ENCODE results near the gene RAB27B.

Gene RAB27B

DNA sequence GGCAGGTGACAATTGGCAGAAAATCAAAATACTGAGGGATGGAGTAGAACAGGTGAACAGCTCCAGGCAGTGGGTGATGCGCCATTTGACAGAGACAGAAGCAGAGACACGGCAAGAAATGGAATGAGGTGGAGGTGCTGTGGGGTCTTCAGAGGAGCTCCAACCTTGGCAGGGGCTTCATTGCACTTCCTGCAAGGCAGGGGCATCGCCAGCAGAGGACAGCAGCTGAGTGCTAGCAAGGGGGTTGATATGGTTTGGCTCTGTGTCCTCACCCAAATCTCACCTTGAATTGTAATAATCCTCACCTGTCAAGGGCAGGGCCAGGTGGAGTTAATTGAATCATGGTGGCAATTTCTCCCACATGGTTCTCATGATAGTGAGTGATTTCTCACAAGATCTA, 88.2 kb downstream of the RAB27B start:
- DNase-seq: no peak

DNA sequence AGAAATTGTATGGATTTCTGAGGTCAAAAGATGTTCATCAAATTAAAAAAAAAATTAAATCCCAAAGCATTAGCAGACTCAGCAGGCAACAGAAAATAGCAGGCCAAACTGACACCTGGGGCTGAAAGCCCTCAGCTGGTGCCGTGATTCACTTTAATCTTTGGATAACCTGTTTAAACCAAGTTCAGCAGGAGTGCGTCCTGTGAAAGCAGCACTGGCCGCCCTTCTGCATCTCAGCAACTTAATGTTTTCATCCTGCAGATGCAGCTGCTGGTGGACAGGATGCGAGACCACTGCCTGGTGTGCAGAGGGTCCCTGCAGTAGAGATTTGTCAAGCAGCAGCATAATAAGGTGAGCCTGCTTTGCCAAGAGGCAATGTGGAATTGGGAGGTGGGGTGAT, 89.8 kb downstream of the RAB27B start:
- DNase-seq: no peak

DNA sequence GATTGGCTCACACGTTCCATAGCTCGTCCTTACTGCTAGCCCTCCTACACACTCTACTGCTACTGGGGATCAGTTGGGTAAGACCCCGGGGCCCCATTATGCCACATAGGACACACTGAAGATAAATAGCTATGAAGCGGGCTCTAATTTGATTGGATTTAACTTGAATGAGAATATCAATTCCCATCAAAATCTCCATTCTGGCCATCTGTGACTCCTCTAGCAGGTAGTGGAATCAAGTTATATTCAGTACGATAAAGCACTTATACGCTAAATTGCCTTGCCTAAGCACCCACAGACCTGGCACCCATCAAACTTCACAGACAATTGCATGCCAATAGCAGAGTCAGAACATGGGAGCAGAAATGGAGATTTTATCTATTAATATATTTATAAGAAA, 91.1 kb downstream of the RAB27B start:
- no peak for DNase-seq

DNA sequence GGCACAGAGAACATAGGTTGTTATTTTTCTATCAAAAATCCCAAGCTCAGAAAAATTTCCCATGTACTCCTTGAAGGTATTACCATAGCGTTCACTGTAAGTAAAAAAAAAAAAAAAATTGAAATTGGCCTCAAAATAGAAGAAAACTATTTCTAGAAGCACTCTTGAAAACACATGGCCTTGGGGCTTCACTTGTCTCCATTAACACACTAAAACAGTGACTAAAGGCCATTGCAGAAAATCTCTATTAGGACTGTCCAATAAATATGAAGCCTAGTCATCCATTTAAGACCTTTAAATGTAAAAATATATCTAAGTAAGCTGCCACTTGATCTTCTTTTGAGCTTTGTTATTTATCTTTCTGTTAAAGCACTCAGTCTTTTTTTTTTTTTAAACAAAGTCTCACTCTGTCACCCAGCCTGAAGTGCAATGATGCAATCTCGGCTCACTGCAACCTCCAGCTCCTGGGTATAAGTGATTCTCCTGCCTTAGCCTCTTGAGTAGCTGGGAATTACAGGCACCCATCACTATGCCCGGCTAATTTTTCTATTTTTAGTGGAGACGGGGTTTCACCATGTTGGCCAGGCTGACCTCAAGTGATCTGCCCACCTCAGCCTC, 95.2 kb downstream of the RAB27B start:
- no peak for DNase-seq

DNA sequence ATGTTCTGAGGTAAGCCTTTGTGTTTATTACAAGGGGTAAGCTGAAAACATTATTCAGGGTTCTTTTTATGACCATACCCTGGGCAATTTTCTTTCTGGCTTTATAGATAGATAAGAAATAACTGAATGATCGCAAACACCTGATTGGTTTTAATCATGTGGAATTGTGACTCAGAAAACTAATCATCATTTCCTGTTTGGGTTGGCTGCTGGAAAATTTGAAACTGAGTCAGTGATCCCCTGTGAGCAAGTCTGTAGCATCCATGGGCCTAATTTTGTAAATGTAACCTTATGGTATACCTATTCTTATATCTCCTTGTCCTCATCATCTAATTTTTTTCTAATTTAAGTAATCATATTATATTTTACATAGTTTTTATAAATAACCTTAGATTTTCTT, 96.7 kb downstream of the RAB27B start:
- no peak for DNase-seq

DNA sequence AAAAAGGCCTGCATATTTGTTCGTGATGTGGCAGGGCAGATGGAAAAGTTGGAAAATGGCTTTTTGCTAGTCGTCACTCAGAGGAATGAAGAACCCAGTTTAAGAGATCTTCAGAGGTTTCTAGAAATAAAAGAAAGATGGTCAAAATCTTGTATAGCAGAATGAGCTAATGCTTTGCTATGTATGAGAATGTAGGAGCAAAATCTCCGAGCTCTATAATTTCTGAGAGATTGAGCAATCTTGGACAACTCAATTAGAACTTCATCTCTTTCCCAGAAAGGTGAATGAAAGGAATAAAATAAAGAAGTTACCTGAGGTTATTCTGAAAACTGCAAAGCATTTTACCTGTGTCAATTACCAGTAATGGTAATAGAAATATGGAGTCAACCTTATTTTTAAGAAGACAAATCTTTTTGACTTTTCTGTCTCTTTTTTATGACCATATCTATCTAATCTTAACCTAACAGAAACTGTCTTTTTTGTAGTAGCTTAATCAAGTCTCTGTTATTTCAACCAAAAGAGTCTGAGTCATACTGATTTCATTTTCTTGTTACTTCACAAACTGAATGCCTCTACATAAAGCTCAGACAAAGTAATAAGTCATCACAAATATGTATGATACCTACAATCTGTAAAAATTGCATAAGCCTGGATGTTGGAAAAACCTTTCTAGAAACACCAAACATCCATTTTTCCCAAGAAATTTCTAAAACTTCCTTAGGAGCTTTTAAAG, 98.5 kb downstream of the RAB27B start:
- no peak for DNase-seq

DNA sequence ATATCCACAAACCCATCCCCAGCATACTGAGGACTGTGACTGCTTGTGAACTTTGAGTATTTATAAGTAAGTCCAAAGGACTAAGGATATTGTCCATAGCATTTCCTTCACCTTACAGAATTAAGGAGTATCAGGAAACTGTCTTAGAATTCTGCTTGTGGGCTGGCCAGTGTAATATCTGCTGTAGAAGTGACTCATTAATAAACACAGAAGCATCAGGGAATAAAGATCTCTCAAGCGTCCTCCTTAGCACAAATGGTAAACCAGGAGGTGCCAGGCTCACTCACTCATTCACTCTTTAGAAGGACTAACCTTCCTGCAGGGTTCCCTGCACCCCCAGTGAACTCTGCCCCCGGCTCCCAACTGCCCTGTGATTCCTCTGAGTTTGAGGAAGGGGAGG, 100.0 kb downstream of the RAB27B start:
- no peak for DNase-seq

DNA sequence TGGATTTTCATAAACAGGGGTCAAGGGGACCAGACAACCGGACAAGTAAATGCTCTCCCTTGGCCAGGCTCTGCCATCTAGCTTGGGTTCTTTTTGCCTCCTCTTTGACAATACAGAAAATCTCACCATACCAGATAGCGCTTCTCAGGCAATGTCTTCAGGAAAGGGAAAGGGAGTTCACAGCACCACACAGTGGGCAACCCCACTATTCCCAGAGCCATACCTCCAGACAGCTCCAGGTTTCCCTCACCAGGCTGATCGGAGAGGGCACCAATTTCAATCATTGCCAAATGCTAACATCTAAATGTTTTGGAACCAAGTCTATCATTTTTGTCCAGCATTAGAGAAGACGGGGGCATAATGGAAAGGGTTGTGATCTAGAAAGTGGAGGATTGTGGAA, 102.9 kb downstream of the RAB27B start:
- no peak for DNase-seq

DNA sequence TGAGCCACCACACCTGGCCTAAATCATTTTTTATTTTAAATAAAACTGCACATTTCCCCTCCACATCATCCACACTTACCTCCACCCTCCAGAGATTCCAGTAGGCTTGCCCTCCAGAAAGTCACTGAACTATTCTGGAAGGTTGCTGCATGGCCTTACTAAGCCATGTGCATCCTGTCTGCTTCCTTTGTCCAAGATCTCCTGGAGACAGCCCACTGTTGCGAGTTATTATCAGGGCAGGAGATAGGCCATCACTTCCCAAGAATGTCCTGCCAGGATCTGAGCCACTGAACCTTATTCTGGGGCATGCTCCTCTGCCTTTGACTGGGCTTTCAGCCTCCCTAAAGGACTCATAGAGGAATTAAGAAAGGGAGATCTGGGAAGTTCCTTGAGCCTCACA, 104.2 kb downstream of the RAB27B start:
- no peak for DNase-seq

DNA sequence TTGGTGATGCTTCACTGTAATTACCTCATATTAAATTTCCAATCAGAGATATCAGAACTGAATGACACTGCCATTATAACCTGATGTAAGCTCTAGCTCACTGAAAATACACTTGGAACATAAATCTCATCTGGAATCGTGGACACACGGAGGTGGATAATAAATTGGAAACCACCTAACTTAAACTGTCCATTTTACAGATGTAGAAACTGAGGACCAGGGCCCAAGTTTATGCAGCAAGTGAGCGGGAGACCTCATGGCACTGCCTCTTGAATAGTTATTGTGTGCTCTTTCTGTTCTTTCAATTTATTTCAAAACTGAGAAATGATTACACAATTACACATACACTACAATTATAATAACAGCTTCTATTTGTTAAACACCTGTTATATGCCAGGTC, 110.2 kb downstream of the RAB27B start:
- no peak for DNase-seq

DNA sequence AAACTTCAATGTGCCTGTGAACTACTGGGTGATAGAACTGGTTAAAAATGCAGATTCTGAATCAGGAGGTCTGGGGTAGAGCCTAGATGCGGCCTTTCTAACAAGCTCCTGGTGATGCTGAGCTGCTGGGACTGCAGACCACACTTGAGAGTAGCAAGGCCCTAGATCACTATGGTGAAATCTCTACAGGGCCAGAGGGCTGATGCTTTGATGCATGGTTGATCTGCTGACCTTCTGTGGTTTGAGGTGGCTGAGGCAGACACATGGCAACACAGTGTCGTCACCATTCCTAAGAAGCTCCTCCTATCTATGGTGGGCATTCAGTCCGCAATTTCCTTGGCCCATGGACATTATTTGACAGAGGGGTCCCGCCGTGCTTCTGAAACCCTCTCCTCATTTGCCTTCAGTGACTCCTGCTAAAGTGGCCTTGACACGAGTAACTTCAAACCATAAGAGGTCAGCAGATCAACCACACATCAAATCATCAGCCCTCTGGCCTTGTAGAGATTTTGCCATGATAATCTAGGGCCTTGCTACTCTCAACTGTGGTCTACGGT, 111.2 kb downstream of the RAB27B start:
- DNase-seq: no peak

DNA sequence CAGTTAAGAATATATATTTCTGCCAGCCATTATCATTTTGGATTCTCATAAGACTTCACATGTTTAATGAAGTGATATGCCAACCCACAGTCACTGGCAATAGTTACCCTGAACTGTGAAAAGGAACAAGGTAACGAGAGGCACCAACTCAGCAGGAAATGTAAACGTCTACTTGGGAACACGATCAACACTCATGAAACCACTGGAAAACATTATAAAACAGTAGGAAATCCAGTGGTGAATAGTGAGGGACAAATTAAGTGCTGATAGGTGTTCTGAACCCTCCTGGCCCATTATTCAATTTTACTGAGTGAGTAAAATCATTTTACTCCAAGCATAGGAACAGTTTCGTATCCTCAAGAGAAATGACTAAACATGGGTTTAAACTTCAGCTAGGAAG, 113.9 kb downstream of the RAB27B start:
- no peak for DNase-seq

DNA sequence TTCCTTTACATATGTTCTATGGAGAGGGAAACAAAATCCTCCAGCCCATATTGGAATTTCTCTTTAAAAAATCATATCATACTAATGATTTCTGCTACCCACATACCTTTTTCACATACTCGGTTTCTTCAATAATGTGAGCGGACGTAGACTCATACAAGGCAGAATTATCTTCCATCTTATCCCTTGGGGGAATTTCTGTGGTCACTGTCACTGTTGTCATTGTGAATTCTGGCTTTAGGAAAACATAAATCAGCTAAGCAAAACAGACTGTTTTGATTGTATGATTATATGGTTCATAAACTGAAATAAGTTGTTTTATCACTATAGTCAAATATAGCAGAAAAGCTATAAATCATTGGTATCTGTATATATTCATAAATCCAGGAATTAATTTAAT, 114.3 kb downstream of the RAB27B start:
- no peak for DNase-seq

Data from NCI-H774 (cell line).